ENCODE measurements around the gene MCCC1.

The MCCC1 gene

DNA sequence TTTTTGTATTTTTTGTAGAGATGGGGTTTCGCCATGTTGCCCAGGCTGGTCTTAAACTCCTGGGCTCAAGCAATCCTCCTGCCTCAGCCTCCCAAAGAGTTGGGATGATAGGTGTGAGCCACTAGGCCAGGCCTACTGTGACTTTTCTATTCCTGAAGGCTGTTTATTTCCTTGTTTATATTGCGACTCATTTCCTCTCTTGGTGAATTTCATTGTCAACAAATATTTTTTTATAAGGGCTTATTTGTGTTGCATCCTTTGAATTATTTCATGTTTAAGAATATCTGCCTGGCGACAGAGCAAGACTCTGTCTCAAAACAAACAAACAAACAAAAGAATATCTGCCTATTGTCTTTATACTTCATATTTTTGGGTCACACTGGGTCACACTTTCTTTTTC, 29.4 kb upstream of the MCCC1 start:
- Histone ChIP-seq H3K27ac (ENCODE audit: low read depth, low read length) (no peak overlapping the region), H3K4me2 (ENCODE audit: low read depth, low read length, poor library complexity, severe bottlenecking) (no peak overlapping the region), H3K4me3 (ENCODE audit: insufficient read depth, low read length, poor library complexity, severe bottlenecking) (no peak overlapping the region), H3K9me3 (ENCODE audit: insufficient read depth, low read length) (no peaks in the 10 kb centered on the region), H3K36me3 (ENCODE audit: low read length) (no peaks in the 10 kb centered on the region), H3K9me2 (replicated peaks; ENCODE audit: insufficient read depth, low read length) (no peaks in the 10 kb centered on the region), H3K27me3 (ENCODE audit: low read length) (no peaks in the 10 kb centered on the region; the same call in 1 of the 2 replicates), H2AFZ (ENCODE audit: low read depth, low read length, severe bottlenecking) (no peak overlapping the region), H3K79me2 (ENCODE audit: insufficient read depth, low read length) (no peaks in the 10 kb centered on the region), H3K9ac (ENCODE audit: low read length) (no peak overlapping the region), H4K20me1 (ENCODE audit: low read depth, low read length) (no peaks in the 10 kb centered on the region), H3F3A (ENCODE audit: insufficient read depth) (no peaks in the 10 kb centered on the region)
- TF ChIP-seq, protein P1, sequence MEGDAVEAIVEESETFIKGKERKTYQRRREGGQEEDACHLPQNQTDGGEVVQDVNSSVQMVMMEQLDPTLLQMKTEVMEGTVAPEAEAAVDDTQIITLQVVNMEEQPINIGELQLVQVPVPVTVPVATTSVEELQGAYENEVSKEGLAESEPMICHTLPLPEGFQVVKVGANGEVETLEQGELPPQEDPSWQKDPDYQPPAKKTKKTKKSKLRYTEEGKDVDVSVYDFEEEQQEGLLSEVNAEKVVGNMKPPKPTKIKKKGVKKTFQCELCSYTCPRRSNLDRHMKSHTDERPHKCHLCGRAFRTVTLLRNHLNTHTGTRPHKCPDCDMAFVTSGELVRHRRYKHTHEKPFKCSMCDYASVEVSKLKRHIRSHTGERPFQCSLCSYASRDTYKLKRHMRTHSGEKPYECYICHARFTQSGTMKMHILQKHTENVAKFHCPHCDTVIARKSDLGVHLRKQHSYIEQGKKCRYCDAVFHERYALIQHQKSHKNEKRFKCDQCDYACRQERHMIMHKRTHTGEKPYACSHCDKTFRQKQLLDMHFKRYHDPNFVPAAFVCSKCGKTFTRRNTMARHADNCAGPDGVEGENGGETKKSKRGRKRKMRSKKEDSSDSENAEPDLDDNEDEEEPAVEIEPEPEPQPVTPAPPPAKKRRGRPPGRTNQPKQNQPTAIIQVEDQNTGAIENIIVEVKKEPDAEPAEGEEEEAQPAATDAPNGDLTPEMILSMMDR (IDR thresholded peaks at IDR 0.05; ENCODE audit: insufficient read depth, low read length, poor library complexity, severe bottlenecking), result no peak
- TF ChIP-seq EZH2phosphoT487 (conservative IDR thresholded peaks at IDR 0.05; ENCODE audit: low read length), result no peak

DNA sequence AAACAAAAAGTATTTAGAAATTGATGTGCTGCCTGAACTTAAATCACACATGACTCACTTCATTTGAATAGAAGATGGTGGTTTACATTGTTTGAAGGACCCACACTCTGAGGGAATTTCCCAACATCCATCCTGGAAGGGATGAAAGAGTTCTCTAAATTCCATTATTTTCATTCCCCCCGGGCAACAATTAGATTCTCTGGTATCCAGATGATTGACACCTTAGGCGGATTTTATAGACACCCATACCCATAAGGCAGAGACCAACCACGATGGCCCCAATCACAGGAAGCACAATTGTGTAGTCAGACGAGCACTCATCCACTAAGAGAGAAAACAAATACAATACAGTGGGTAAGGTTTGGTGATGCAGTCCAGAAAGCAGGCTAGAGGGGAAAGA, 24.6 kb upstream of the MCCC1 start:
- H4K20me1 ChIP-seq (ENCODE audit: low read depth, low read length), result no peaks in the 10 kb centered on the region
- H2AFZ ChIP-seq (ENCODE audit: low read depth, low read length, severe bottlenecking), result no peak overlapping the region
- no peaks in the 10 kb centered on the region for H3K36me3 ChIP-seq (ENCODE audit: low read length)
- no peaks in the 10 kb centered on the region for H3K9me3 ChIP-seq (ENCODE audit: insufficient read depth, low read length)
- no peaks in the 10 kb centered on the region for H3K27me3 ChIP-seq (ENCODE audit: low read length)
- H3K27ac ChIP-seq (ENCODE audit: low read depth, low read length), result no peak overlapping the region
- H3K9me2 ChIP-seq (replicated peaks; ENCODE audit: insufficient read depth, low read length), result no peaks in the 10 kb centered on the region
- no peaks in the 10 kb centered on the region for H3F3A ChIP-seq (ENCODE audit: insufficient read depth)
- no peak overlapping the region for H3K9ac ChIP-seq (ENCODE audit: low read length)
- H3K4me3 ChIP-seq (ENCODE audit: insufficient read depth, low read length, poor library complexity, severe bottlenecking), result no peak overlapping the region
- no peaks in the 10 kb centered on the region for H3K79me2 ChIP-seq (ENCODE audit: insufficient read depth, low read length)
- TF ChIP-seq EZH2phosphoT487 (conservative IDR thresholded peaks at IDR 0.05; ENCODE audit: low read length), result no peak
- TF ChIP-seq, protein P1 (IDR thresholded peaks at IDR 0.05; ENCODE audit: insufficient read depth, low read length, poor library complexity, severe bottlenecking), result no peak
- no peak overlapping the region for H3K4me2 ChIP-seq (ENCODE audit: low read depth, low read length, poor library complexity, severe bottlenecking)

DNA sequence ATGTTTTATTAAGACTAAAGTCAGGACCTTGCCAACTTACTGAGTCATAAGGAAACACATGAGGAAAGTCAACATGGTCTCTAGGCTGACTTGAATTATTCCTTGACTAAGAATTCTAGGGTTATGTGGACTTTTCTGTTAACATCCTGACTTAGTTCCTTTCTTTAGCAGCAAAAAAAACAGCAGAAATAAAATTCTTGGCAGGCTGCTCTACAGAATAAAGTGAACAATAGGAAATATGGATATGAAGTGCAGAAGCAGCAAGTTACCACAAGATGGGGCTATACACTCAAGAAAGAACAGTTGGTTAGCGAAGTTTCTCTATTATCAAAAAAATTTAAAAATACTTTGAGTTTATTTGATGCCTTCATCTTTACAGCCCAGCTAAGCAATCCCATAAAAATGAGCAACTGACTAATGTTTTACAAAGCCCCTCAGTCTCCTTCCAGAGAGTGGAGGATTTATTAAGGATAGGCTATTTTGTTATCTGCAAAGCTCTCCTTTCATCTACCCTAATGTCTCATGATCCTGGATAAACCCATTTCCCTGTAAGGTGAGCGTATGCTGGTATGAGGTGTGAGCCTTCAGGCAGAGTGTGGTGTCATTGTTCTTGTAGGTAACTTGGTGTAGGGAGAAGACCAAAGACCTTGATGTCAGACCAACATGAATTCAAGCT, 23.1 kb upstream of the MCCC1 start:
- Histone ChIP-seq H3K9me3 (ENCODE audit: insufficient read depth, low read length) (no peaks in the 10 kb centered on the region), H3K27me3 (ENCODE audit: low read length) (no peaks in the 10 kb centered on the region), H3K36me3 (ENCODE audit: low read length) (no peaks in the 10 kb centered on the region), H3K79me2 (ENCODE audit: insufficient read depth, low read length) (no peaks in the 10 kb centered on the region), H3K9ac (ENCODE audit: low read length) (no peak overlapping the region), H3K4me3 (ENCODE audit: insufficient read depth, low read length, poor library complexity, severe bottlenecking) (no peak overlapping the region), H3K4me2 (ENCODE audit: low read depth, low read length, poor library complexity, severe bottlenecking) (no peak overlapping the region), H4K20me1 (ENCODE audit: low read depth, low read length) (no peaks in the 10 kb centered on the region), H3K9me2 (replicated peaks; ENCODE audit: insufficient read depth, low read length) (no peaks in the 10 kb centered on the region), H3K27ac (ENCODE audit: low read depth, low read length) (no peak overlapping the region), H2AFZ (ENCODE audit: low read depth, low read length, severe bottlenecking) (no peak overlapping the region), H3F3A (ENCODE audit: insufficient read depth) (no peaks in the 10 kb centered on the region)
- no peak for TF ChIP-seq EZH2phosphoT487 (conservative IDR thresholded peaks at IDR 0.05; ENCODE audit: low read length)
- TF ChIP-seq, protein P1 (IDR thresholded peaks at IDR 0.05; ENCODE audit: insufficient read depth, low read length, poor library complexity, severe bottlenecking), result peak; percentile 86
